GM12878 (cell line): ENCODE measurements around the gene DLX1. TPM values are rescaled to one million over a fixed set of nuclear protein-coding genes. Genes with fewer than 3 reads are reported as not detected.
A peak's percentile ranks its signal among the peaks of the same experiment; 100 is the strongest.

Experiments
- ATAC-seq: fragments of 200-7000 bp; cut with Tn5 transposase; 3 replicates; pipeline ENCODE4 v1.9.1; 2020; ENCODE audit warnings: mild to moderate bottlenecking, moderate library complexity
- BruUV-seq: library from RNA; stranded (reverse); fragments of 400-500 nt; replicated peaks from 2 replicates; lab custom pipeline; 2021; lab: Mats Ljungman, UMichigan
- CTCF ChIA-PET: fragments of 300-600 bp; sonication (Branson Sonifier 250); formaldehyde crosslinking; extraction: SDS; loops from one replicate; lab custom pipeline; 2021; ENCODE audit warnings: inconsistent platforms; lab: Yijun Ruan, JAX
- POLR2A ChIA-PET: fragments of 350-600 bp; formaldehyde crosslinking; extraction: SDS; loops from one replicate; lab custom pipeline; 2021; ENCODE audit warnings: inconsistent platforms; lab: Charles Lee
- RAD21 ChIA-PET: fragments of 300-600 bp; sonication (Branson Sonifier 250); formaldehyde crosslinking; loops from one replicate; lab custom pipeline; 2023; ENCODE audit warnings: antibody characterized with exemption; ENCODE audit not compliant: unreplicated experiment; lab: Charles Lee
- SMC1A ChIA-PET: fragments of 300-600 bp; sonication (Branson Sonifier 250); formaldehyde crosslinking; loops from one replicate; lab custom pipeline; 2023; ENCODE audit not compliant: unreplicated experiment, uncharacterized antibody; lab: Charles Lee
- DNase-seq: peaks from one replicate; pipeline ENCODE4 v3.0.0-alpha.2; 2011; ENCODE audit warnings: low read depth, low spot score
- FAIRE-seq: peaks from 3 replicates; lab custom pipeline; 2011; peaks lifted over from hg19 to GRCh38; lab: Jason Lieb, UNC
- H2AFZ ChIP-seq: 2 replicates; pipeline ENCODE4 v1.6.0; 2011; ENCODE audit warnings: low read depth, low read length, control low read depth; ENCODE audit not compliant: control insufficient read depth
- H3K27ac ChIP-seq: 2 replicates; pipeline ENCODE4 v1.5.1; 2011; ENCODE audit warnings: control low read depth; ENCODE audit not compliant: control insufficient read depth, insufficient read depth
- H3K27me3 ChIP-seq, 2 experiments: replicated peaks in 1 of 2; 2 replicates each; pipeline versions ENCODE4 v1.6.0 to v1.6.1; 2011; ENCODE audit warnings: low read length in 1 of 2; ENCODE audit not compliant: control insufficient read depth in 2 of 2, insufficient read depth in 2 of 2
- H3K36me3 ChIP-seq, 2 experiments: 2 replicates each; pipeline ENCODE4 v1.5.1; 2011; ENCODE audit warnings: low read length in 1 of 2; ENCODE audit not compliant: control insufficient read depth in 2 of 2, insufficient read depth in 2 of 2
- H3K4me1 ChIP-seq: 2 replicates; pipeline ENCODE4 v1.6.1; 2011; ENCODE audit warnings: mild to moderate bottlenecking, low read length, moderate library complexity, mixed read lengths; ENCODE audit not compliant: control insufficient read depth, insufficient read depth
- H3K4me2 ChIP-seq: 2 replicates; pipeline ENCODE4 v1.6.0; 2011; ENCODE audit warnings: control low read depth; ENCODE audit not compliant: control insufficient read depth, insufficient read depth
- H3K4me3 ChIP-seq: fragments of 200-600 bp; sonication (generic); 2 replicates; pipeline ENCODE4 v1.5.1; 2016
- H3K79me2 ChIP-seq: 2 replicates; pipeline ENCODE4 v1.6.0; 2011; ENCODE audit warnings: low read length; ENCODE audit not compliant: control insufficient read depth, insufficient read depth
- H3K9ac ChIP-seq: 2 replicates; pipeline ENCODE4 v1.8.0; 2011; ENCODE audit warnings: low read length, control low read depth, mixed read lengths; ENCODE audit not compliant: control insufficient read depth, insufficient read depth
- H3K9me3 ChIP-seq: replicated peaks from 3 replicates; pipeline ENCODE4 v1.5.1; 2011; ENCODE audit warnings: mild to moderate bottlenecking, low read length; ENCODE audit not compliant: control insufficient read depth, insufficient read depth
- H4K20me1 ChIP-seq: 2 replicates; pipeline ENCODE4 v1.6.0; 2011; ENCODE audit not compliant: control insufficient read depth, insufficient read depth
- CTCF ChIP-seq, 3 experiments: IDR thresholded peaks in 2 of 3; conservative IDR thresholded peaks in 1 of 3; 2 replicates each; pipeline ENCODE4 v1.5.1; 2011; ENCODE audit warnings: low read depth in 3 of 3, low read length in 3 of 3, mild to moderate bottlenecking in 3 of 3, control low read depth in 2 of 3, moderate library complexity in 2 of 3, inconsistent platforms in 1 of 3, mixed read lengths in 1 of 3; ENCODE audit not compliant: control insufficient read depth in 2 of 3, insufficient read depth in 1 of 3; ENCODE audit errors: extremely low read depth in 1 of 3
- E2F4 ChIP-seq: IDR thresholded peaks from 2 replicates; pipeline ENCODE4 v1.6.1; 2012; ENCODE audit warnings: low read depth, low read length, improper control_type of control experiment
- IKZF1 ChIP-seq: fragments of 450-650 bp; conservative IDR thresholded peaks from 2 replicates; pipeline ENCODE4 v1.6.1; 2017; ENCODE audit warnings: antibody characterized with exemption, mild to moderate bottlenecking
- KAT2A ChIP-seq: conservative IDR thresholded peaks from 2 replicates; pipeline ENCODE4 v1.6.1; 2011; ENCODE audit warnings: low read depth, low read length; ENCODE audit not compliant: control insufficient read depth
- MEF2A ChIP-seq: IDR thresholded peaks from 2 replicates; pipeline ENCODE4 v1.6.1; 2011; ENCODE audit warnings: low read depth, mild to moderate bottlenecking, low read length, moderate library complexity; ENCODE audit not compliant: insufficient read depth
- MYB ChIP-seq: fragments of 150-350 bp; IDR thresholded peaks from 2 replicates; pipeline ENCODE4 v1.6.1; 2014; ENCODE audit warnings: mild to moderate bottlenecking, low read depth, low read length, borderline replicate concordance
- NFIC ChIP-seq: IDR thresholded peaks from 2 replicates; pipeline ENCODE4 v1.6.1; 2012; ENCODE audit warnings: low read depth, mild to moderate bottlenecking, inconsistent platforms, low read length, moderate library complexity
- NR2C1 ChIP-seq: fragments of 450-650 bp; IDR thresholded peaks from 2 replicates; pipeline ENCODE4 v1.6.1; 2017; ENCODE audit warnings: antibody characterized with exemption, mild to moderate bottlenecking, moderate library complexity
- NRF1 ChIP-seq: conservative IDR thresholded peaks from 2 replicates; pipeline ENCODE4 v1.6.1; 2011; ENCODE audit warnings: mild to moderate bottlenecking, low read depth, low read length, improper control_type of control experiment
- POLR2AphosphoS2 ChIP-seq: IDR thresholded peaks from 2 replicates; pipeline ENCODE4 v1.6.1; 2011; ENCODE audit warnings: low read depth, mild to moderate bottlenecking, low read length, improper control_type of control experiment, moderate library complexity
- RAD21 ChIP-seq: IDR thresholded peaks from 2 replicates; pipeline ENCODE4 v1.6.1; 2011; ENCODE audit warnings: mild to moderate bottlenecking, low read depth, low read length, moderate library complexity; ENCODE audit not compliant: insufficient read depth
- RB1 ChIP-seq: fragments of 450-650 bp; formaldehyde crosslinking; IDR thresholded peaks from 2 replicates; pipeline ENCODE4 v1.6.1; 2017; ENCODE audit warnings: mild to moderate bottlenecking, borderline replicate concordance
- RCOR1 ChIP-seq: conservative IDR thresholded peaks from 2 replicates; pipeline ENCODE4 v1.6.1; 2012; ENCODE audit warnings: low read depth, low read length, improper control_type of control experiment
- SMC3 ChIP-seq: IDR thresholded peaks from 2 replicates; pipeline ENCODE4 v1.6.1; 2011; ENCODE audit warnings: low read length, improper control_type of control experiment, borderline replicate concordance
- STAT3 ChIP-seq: IDR thresholded peaks from 2 replicates; pipeline ENCODE4 v1.6.1; 2011; ENCODE audit warnings: low read depth, low read length, improper control_type of control experiment
- SUZ12 ChIP-seq: fragments of 200-600 bp; sonication (generic); IDR thresholded peaks from one replicate; pipeline ENCODE4 v1.6.1; 2018; ENCODE audit warnings: antibody characterized with exemption, mild to moderate bottlenecking; ENCODE audit not compliant: unreplicated experiment
- TARDBP ChIP-seq: IDR thresholded peaks from 2 replicates; pipeline ENCODE4 v1.6.1; 2016; ENCODE audit warnings: borderline replicate concordance
- TBL1XR1 ChIP-seq: IDR thresholded peaks from 2 replicates; pipeline ENCODE4 v1.6.1; 2012; ENCODE audit warnings: low read depth, low read length, improper control_type of control experiment
- ZNF217 ChIP-seq: fragments of 450-650 bp; IDR thresholded peaks from 2 replicates; pipeline ENCODE4 v1.6.1; 2017; ENCODE audit warnings: antibody characterized with exemption, mild to moderate bottlenecking
- WGBS: methylation state at CpG from one replicate; pipeline ENCODE4 v1.1.6; 2016; ENCODE audit warnings: low lambda C conversion rate; ENCODE audit not compliant: insufficient replicate concordance, insufficient coverage; ENCODE audit errors: missing lambda C conversion rate; 5-methylcytosine and 5-hydroxymethylcytosine counted together
- in situ Hi-C: fragments of 300-500 bp; cut with MboI; formaldehyde crosslinking; loops from 9 replicates; pipeline ENCODE4 v1.14.3; 2018; ENCODE audit warnings: mixed read lengths
- intact Hi-C: fragments of 100-400 bp; cut with micrococcal nuclease; formaldehyde crosslinking; loops from one replicate; pipeline ENCODE4 v1.14.2; 2022; ENCODE audit not compliant: unreplicated experiment
- polyA plus RNA-seq, 11 experiments: library from polyadenylated mRNA; depleted of rRNA in 4 of 11; unstranded in 6 of 11; stranded (reverse) in 5 of 11; fragments of >200 nt; fragmentation: Nextera tagmentation in 4 of 11; fragmentation: Illumina TruSeq in 1 of 11; extraction: Ambion mirVana in 4 of 11; extraction: Trizol in 1 of 11; gene quantifications; 1 replicate in 1 of 11; 2 replicates in 10 of 11; pipeline versions ENCODE4 v1.2.1 to v1.2.3, GENCODE V29; 2011 to 2016; ENCODE audit warnings: inconsistent platforms in 2 of 11, missing spikeins in 2 of 11, low read depth in 1 of 11
- total RNA-seq, 4 experiments: library from RNA; depleted of rRNA in 3 of 4; stranded (reverse); fragments of >200 nt in 3 of 4; fragmentation: Illumina TruSeq in 1 of 4; extraction: Trizol in 1 of 4; gene quantifications; 2 replicates each; pipeline versions ENCODE4 v1.2.1 to v1.2.3, GENCODE V29; 2013 to 2021

DLX1 gene
- total and polyA plus RNA-seq, 10 of the 15 experiments (the other 5 are each of a cell fraction or from before 2014, with no cell fraction given): 0.06 TPM; not detected in 9

GRCh38 chr2:172106108-172106961, 21.0 kb downstream of the DLX1 start:
- peaks cover 13 to 17% of the 10 kb centered on the region in 2 experiments for H3K27me3 ChIP-seq
- no TSS peak for BruUV-seq
- SMC1A ChIA-PET: interaction anchor here (0.8 to 7.0 kb wide), 9 partner anchors 10 to 507 kb away, joined by 3 to 111 read pairs (median 6); no protein-coding TSS in a partner anchor

More at GRCh38 chr2:172106108-172106961, 21.0 kb downstream of the DLX1 start:
- DNase-seq (no peak), FAIRE-seq (no peak)
- H3K9me3 ChIP-seq: no peaks in the 10 kb centered on the region
- no peak overlapping the region for H3K9ac ChIP-seq
- intact Hi-C loops (loop anchor here (10.0 kb wide), 1 partner anchor 152 kb away; no protein-coding TSS in a partner anchor), in situ Hi-C loops (loop anchor here (5.0 to 25.0 kb wide), 4 partner anchors 294 to 1132 kb away; no protein-coding TSS in a partner anchor)
- peaks cover 16% of the 10 kb centered on the region for H3K4me1 ChIP-seq
- CTCF ChIA-PET: interaction anchor here (0.6 to 9.9 kb wide), 25 partner anchors 10 to 1178 kb away, joined by 3 to 212 read pairs (median 4); no protein-coding TSS in a partner anchor
- H3K4me3 ChIP-seq: peak overlapping the region; percentile 48
- RAD21 ChIA-PET: interaction anchor here (0.8 to 2.4 kb wide), 11 partner anchors 21 to 1133 kb away, joined by 3 to 12 read pairs (median 5); partner anchors contain the start of gene DYNC1I2
- H4K20me1 ChIP-seq: no peaks in the 10 kb centered on the region
- H3K36me3 ChIP-seq: no peaks in the 10 kb centered on the region
- POLR2A ChIA-PET: interaction anchor here (0.5 to 1.0 kb wide), 2 partner anchors 417 to 1865 kb away, joined by 4 to 5 read pairs; no protein-coding TSS in a partner anchor
- H3K79me2 ChIP-seq: no peaks in the 10 kb centered on the region
- WGBS: 15% methylated on average over 44 of the region's 44 CpGs
- TF ChIP-seq NRF1: no peak
- TF ChIP-seq KAT2A: no peak
- TF ChIP-seq RAD21: peak; percentile 62
- no peak for TF ChIP-seq NFIC
- no peak for TF ChIP-seq MYB
- no peak for TF ChIP-seq TBL1XR1
- no peak for TF ChIP-seq MEF2A
- no peak for TF ChIP-seq ZNF217
- no peak for TF ChIP-seq TARDBP
- 0 out of 2 replicates have a peak, but pooled peaks have one; percentile 29 for TF ChIP-seq IKZF1
- no peak for TF ChIP-seq POLR2AphosphoS2
- TF ChIP-seq RCOR1: no peak
- TF ChIP-seq STAT3: no peak
- peak; percentile 42; the same call in 1 of the 2 replicates for TF ChIP-seq SMC3
- no peak for TF ChIP-seq E2F4
- peak; percentile 56 to 62 (median 59) for TF ChIP-seq CTCF (IDR thresholded peaks at IDR 0.05 in 2 of 3, conservative IDR thresholded peaks at IDR 0.05 in 1 of 3; ENCODE audit: control insufficient read depth in 2 of 3, extremely low read depth in 1 of 3, insufficient read depth in 1 of 3, low read depth in 3 of 3, low read length in 3 of 3)
- TF ChIP-seq SUZ12: no peak
- no peak for TF ChIP-seq NR2C1
- peak; percentile 15; the same call in 1 of the 2 replicates for TF ChIP-seq RB1
- TF ChIP-seq, all 136 proteins: peak for 5
- Histone ChIP-seq H2AFZ (peak overlapping the region; percentile 73), H3K4me2 (peak overlapping the region; percentile 68), H3K27ac (no peak overlapping the region)
- ATAC-seq: peak; percentile 44
